Measurements from ENCODE around the gene CLASP1.

GRCh38 chr2:121329786-121330185 is 319.5 kb downstream of the CLASP1 start:
- TF ChIP-seq CTCF (IDR thresholded peaks at IDR 0.05) (no peak), POLR2AphosphoS5 (IDR thresholded peaks at IDR 0.05; ENCODE audit: low read depth, low read length) (no peak), TCF7L2 (IDR thresholded peaks at IDR 0.05; ENCODE audit: low read depth, low read length) (no peak)
